MG63 (cell line): ENCODE measurements around the gene CLDND2. TPM values are rescaled to one million over a fixed set of nuclear protein-coding genes. Genes with fewer than 3 reads are reported as not detected.
A peak's percentile ranks its signal among the peaks of the same experiment; 100 is the strongest.
"Not testable (repeated sequence)": the region's sequence is repeated elsewhere in the genome, so short reads cannot be mapped to it uniquely, and the experiment has no call there.

Source experiments
- DNase-seq: peaks from one replicate; pipeline ENCODE4 v3.0.0-alpha.2; 2020
- H3K27me3 ChIP-seq: fragments of 250-450 bp; sonication (Bioruptor Pico); 2 replicates; pipeline ENCODE4 v1.5.1; 2020; ENCODE audit warnings: mild to moderate bottlenecking, moderate library complexity
- H3K36me3 ChIP-seq: fragments of 250-450 bp; sonication (Bioruptor Pico); 2 replicates; pipeline ENCODE4 v1.5.1; 2020; ENCODE audit warnings: mild to moderate bottlenecking, moderate library complexity
- H3K4me3 ChIP-seq: fragments of 250-450 bp; sonication (Bioruptor Pico); 2 replicates; pipeline ENCODE4 v1.5.1; 2020; ENCODE audit warnings: mild to moderate bottlenecking, moderate library complexity
- H3K9me3 ChIP-seq: fragments of 250-450 bp; sonication (Bioruptor Pico); 2 replicates; pipeline ENCODE4 v1.5.1; 2020; ENCODE audit warnings: mild to moderate bottlenecking, moderate library complexity
- total RNA-seq: library from RNA; depleted of rRNA; stranded (reverse); fragments of >200 nt; shearing (Covaris generic); gene quantifications from 2 replicates; pipeline ENCODE4 v1.2.3, GENCODE V29; 2014; ENCODE audit warnings: low replicate concordance; rRNA removed

Gene CLDND2
- not detected in 2 replicates for total RNA-seq

GRCh38 chr19:51368366-51369282, at the start of gene CLDND2:
CLDND2 (minus strand) TSS chr19:51369003; CDS start chr19:51368577, 426 bp downstream.
- 0 out of 2 replicates have a peak, but pooled peaks cover 2% of the 10 kb centered on the region for H3K36me3 ChIP-seq
- H3K9me3 ChIP-seq, result no peaks in the 10 kb centered on the region
- H3K27me3 ChIP-seq, result no peaks in the 10 kb centered on the region
- H3K4me3 ChIP-seq, result peak within 1 kb of the TSS; percentile 98
- DNase-seq, result no peak

- peaks cover 11% of the 10 kb centered on the region for H3K27me3 ChIP-seq
- H3K9me3 ChIP-seq, result no peaks in the 10 kb centered on the region
- DNase-seq, result no peak
- H3K4me3 ChIP-seq, result no peak overlapping the region
- no peaks in the 10 kb centered on the region for H3K36me3 ChIP-seq
Observed at GRCh38 chr19:51417810-51418157, 49.0 kb upstream of the CLDND2 start.

GRCh38 chr19:51417107-51417809, 48.5 kb upstream of the CLDND2 start, which contains the start of gene SIGLEC10:
SIGLEC10 (minus strand) TSS chr19:51417642; CDS start chr19:51417581, 61 bp downstream.
- no peaks in the 10 kb centered on the region for H3K9me3 ChIP-seq
- peak; percentile 66 for DNase-seq
- H3K36me3 ChIP-seq, result no peaks in the 10 kb centered on the region

GRCh38 chr19:51416422-51416821, 47.6 kb upstream of the CLDND2 start:
- H3K27me3 ChIP-seq, result peaks cover 11% of the 10 kb centered on the region
- H3K4me3 ChIP-seq, H3K9me3 ChIP-seq, H3K36me3 ChIP-seq, DNase-seq: not testable (repeated sequence)

More at GRCh38 chr19:51417107-51417809, 48.5 kb upstream of the CLDND2 start, which contains the start of gene SIGLEC10:
- Histone ChIP-seq H3K4me3 (no peak within 1 kb of the TSS), H3K27me3 (peaks cover 11% of the 10 kb centered on the region)

GRCh38 chr19:51415187-51415586, 46.4 kb upstream of the CLDND2 start:
- H3K36me3 ChIP-seq, result no peaks in the 10 kb centered on the region
- no peak for DNase-seq
- no peak overlapping the region for H3K4me3 ChIP-seq
- H3K9me3 ChIP-seq, result no peaks in the 10 kb centered on the region
- peaks cover 13% of the 10 kb centered on the region for H3K27me3 ChIP-seq

GRCh38 chr19:51410950-51411748, 42.3 kb upstream of the CLDND2 start:
- Histone ChIP-seq H3K36me3 (no peaks in the 10 kb centered on the region), H3K9me3 (no peaks in the 10 kb centered on the region), H3K4me3 (no peak overlapping the region), H3K27me3 (peaks cover 22% of the 10 kb centered on the region)
- DNase-seq, result no peak

GRCh38 chr19:51407511-51408131, 38.8 kb upstream of the CLDND2 start:
- H3K9me3 ChIP-seq, result 0 out of 2 replicates have a peak, but pooled peaks cover 2% of the 10 kb centered on the region
- no peaks in the 10 kb centered on the region for H3K36me3 ChIP-seq
- H3K27me3 ChIP-seq, result peaks cover 15% of the 10 kb centered on the region
- no peak overlapping the region for H3K4me3 ChIP-seq
- no peak for DNase-seq

- H3K4me3 ChIP-seq, result no peak overlapping the region
- DNase-seq, result no peak
Observed at GRCh38 chr19:51402117-51402516, 33.3 kb upstream of the CLDND2 start.

GRCh38 chr19:51399936-51400335, 31.1 kb upstream of the CLDND2 start:
- DNase-seq, H3K36me3 ChIP-seq, H3K4me3 ChIP-seq, H3K27me3 ChIP-seq, H3K9me3 ChIP-seq: not testable (repeated sequence)

More at GRCh38 chr19:51402117-51402516, 33.3 kb upstream of the CLDND2 start:
- H3K27me3 ChIP-seq, result no peaks in the 10 kb centered on the region
- no peaks in the 10 kb centered on the region for H3K36me3 ChIP-seq
- H3K9me3 ChIP-seq, result peaks cover 10% of the 10 kb centered on the region; the same call in 1 of the 2 replicates

- no peak for DNase-seq
- Histone ChIP-seq H3K36me3 (no peaks in the 10 kb centered on the region), H3K9me3 (peaks cover 8% of the 10 kb centered on the region; the same call in 1 of the 2 replicates), H3K27me3 (no peaks in the 10 kb centered on the region), H3K4me3 (no peak overlapping the region)
Observed at GRCh38 chr19:51399231-51399630, 30.4 kb upstream of the CLDND2 start.

GRCh38 chr19:51398096-51398704, 29.4 kb upstream of the CLDND2 start:
- Histone ChIP-seq H3K36me3 (no peaks in the 10 kb centered on the region), H3K27me3 (no peaks in the 10 kb centered on the region), H3K4me3 (no peak overlapping the region), H3K9me3 (peaks cover 8% of the 10 kb centered on the region; the same call in 1 of the 2 replicates)
- DNase-seq, result no peak

GRCh38 chr19:51397453-51397852, 28.6 kb upstream of the CLDND2 start:
- H3K4me3 ChIP-seq, H3K9me3 ChIP-seq, H3K27me3 ChIP-seq, DNase-seq, H3K36me3 ChIP-seq: not testable (repeated sequence)

- Histone ChIP-seq H3K27me3 (no peaks in the 10 kb centered on the region), H3K4me3 (no peak overlapping the region), H3K9me3 (no peaks in the 10 kb centered on the region), H3K36me3 (no peaks in the 10 kb centered on the region)
- DNase-seq, result no peak
Observed at GRCh38 chr19:51396175-51396574, 27.4 kb upstream of the CLDND2 start.

- Histone ChIP-seq H3K27me3 (no peaks in the 10 kb centered on the region), H3K4me3 (peak overlapping the region; percentile 60), H3K9me3 (no peaks in the 10 kb centered on the region), H3K36me3 (no peaks in the 10 kb centered on the region)
- peak; percentile 96 for DNase-seq
Observed at GRCh38 chr19:51394050-51394836, 25.4 kb upstream of the CLDND2 start.

- Histone ChIP-seq H3K4me3 (no peak overlapping the region), H3K27me3 (no peaks in the 10 kb centered on the region), H3K9me3 (no peaks in the 10 kb centered on the region), H3K36me3 (no peaks in the 10 kb centered on the region)
- no peak for DNase-seq
Observed at GRCh38 chr19:51392701-51393100, 23.9 kb upstream of the CLDND2 start.
